Mucosa of descending colon (tissue), 3 donors: ENCODE measurements around the gene UBL4A. TPM values are rescaled to one million over a fixed set of nuclear protein-coding genes. Genes with fewer than 3 reads are reported as not detected.
A peak's percentile ranks its signal among the peaks of the same experiment; 100 is the strongest.

ENCODE experiments used
- ATAC-seq: fragments of 200-7000 bp; cut with Tn5 transposase; one replicate; pipeline ENCODE4 v1.9.1; 2020; ENCODE audit warnings: mild to moderate bottlenecking, moderate library complexity
- DNase-seq, 3 donors: peaks; one replicate each; pipeline ENCODE4 v3.0.0-alpha.2; 2020
- H3K36me3 ChIP-seq: fragments of 200-600 bp; one replicate; pipeline ENCODE4 v1.8.0; 2021; ENCODE audit warnings: low read depth, mild to moderate bottlenecking
- H3K4me1 ChIP-seq: fragments of 200-600 bp; one replicate; pipeline ENCODE4 v1.8.0; 2021; ENCODE audit warnings: low read depth, mild to moderate bottlenecking
- H3K4me3 ChIP-seq: fragments of 200-600 bp; one replicate; pipeline ENCODE4 v1.8.0; 2021; ENCODE audit warnings: mild to moderate bottlenecking
- H3K9me3 ChIP-seq: fragments of 200-600 bp; one replicate; pipeline ENCODE4 v1.8.0; 2021; ENCODE audit warnings: mild to moderate bottlenecking
- intact Hi-C, 2 donors: fragments of 100-400 bp; cut with DNase I in 1 of 2; cut with micrococcal nuclease in 1 of 2; formaldehyde crosslinking; loops; one replicate each; pipeline versions ENCODE4 v1.11.0 to v1.11.1; 2022; cut with DNase I, micrococcal nuclease
- long read RNA-seq, 2 donors: library from polyadenylated mRNA; unstranded; transcript quantifications; one replicate each; pipeline ENCODE4 v2.0.0, GENCODE V29; 2019 to 2021
- total RNA-seq, 3 donors: library from RNA; stranded (reverse); fragmentation: NEBNext Ultra II Directional in 2 of 3; extraction: Animal tissue kit (Norgen Biotek cat#: 25700) in 2 of 3; gene quantifications; one replicate each; pipeline versions ENCODE4 v1.2.1 to v1.2.4, GENCODE V29; 2021 to 2023
- TF ChIP-seq, protein P1 (sequence below): fragments of 200-600 bp; IDR thresholded peaks from one replicate; pipeline ENCODE4 v1.8.0; 2022; ENCODE audit warnings: antibody characterized with exemption, mild to moderate bottlenecking
- donor health status: DM: no; HTN: no; CAD: no; lungs with moderate emphysema.
- donor health status: DM: no; HTN: no; CAD: no.
- donor health status: DM: no; HTN: yes; CAD: no.

The UBL4A gene
- 10 to 100 TPM; 29.2 to 41.6 (median 32.3) TPM for total RNA-seq
- long read RNA-seq, donor 1, transcript UBL4A-205 (2 exons, 629 nt) = minor isoform, 6 of 158 reads
- long read RNA-seq, donor 1, transcript UBL4A-202 (4 exons, 2,382 nt) = major isoform, 127 of 158 reads
- long read RNA-seq, donor 1, partial matches to known transcripts = 1 of 158 reads
- long read RNA-seq, donor 1, other reads (novel, unspliced or antisense) = 24 of 158 reads
- long read RNA-seq, donor 2, transcript UBL4A-202 (4 exons, 2,382 nt) = major isoform, 35 of 38 reads
- long read RNA-seq, donor 2, partial matches to known transcripts = 2 of 38 reads
- long read RNA-seq, donor 2, other reads (novel, unspliced or antisense) = 0 of 38 reads

DNA sequence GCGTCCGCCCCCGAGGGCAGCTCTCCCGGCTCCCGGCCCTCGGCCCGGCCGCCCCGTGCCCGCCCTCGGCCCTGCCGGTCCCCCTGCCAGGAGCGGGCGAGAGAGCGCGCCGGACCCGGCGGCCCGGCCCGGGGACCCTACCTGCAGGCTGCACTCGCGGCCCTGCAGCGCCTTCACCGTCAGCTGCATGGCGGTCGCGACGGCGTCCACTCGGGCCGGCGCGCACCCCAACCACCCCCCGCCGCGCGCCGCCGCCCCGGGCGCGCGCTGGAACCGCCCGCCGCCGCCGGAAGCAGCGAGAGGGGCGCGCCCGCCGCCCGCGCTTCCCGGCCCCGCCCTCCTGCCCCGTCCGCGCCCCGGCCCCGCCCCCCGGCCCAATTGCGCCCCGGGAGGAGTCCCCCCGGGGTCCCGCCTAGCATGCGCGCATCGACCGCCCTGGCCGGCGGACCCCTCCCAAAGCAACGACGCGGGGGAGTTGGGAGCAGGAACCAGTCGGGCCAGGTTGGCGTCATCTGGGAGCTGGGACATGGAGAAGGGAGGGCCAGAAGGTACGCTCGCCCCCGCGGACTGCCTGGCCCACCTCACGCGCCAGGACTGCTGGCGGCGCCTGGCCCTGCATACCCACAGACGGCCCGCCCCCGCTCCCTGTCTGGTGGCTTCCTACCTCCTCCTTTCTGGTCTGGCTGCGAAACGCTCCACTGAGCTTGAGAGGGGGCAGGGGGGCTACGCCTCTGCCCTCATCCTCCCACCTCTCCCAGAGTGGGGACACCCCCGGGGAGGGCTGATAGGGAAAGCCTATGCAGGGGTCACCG, at the start of gene UBL4A:
TSS of gene UBL4A (minus strand) at position 220 of the 812 bp plus-strand sequence. CDS start at position 189, 31 bp downstream.
- ATAC-seq (peak; percentile 58), DNase-seq (peak; percentile 59 to 81 (median 79))
- Histone ChIP-seq H3K4me3 (peak within 1 kb of the TSS; percentile 65), H3K4me1 (no peaks in the 10 kb centered on the region), H3K9me3 (no peaks in the 10 kb centered on the region), H3K36me3 (no peaks in the 10 kb centered on the region)
- intact Hi-C loops = no loop called here
- TF ChIP-seq, protein P1, sequence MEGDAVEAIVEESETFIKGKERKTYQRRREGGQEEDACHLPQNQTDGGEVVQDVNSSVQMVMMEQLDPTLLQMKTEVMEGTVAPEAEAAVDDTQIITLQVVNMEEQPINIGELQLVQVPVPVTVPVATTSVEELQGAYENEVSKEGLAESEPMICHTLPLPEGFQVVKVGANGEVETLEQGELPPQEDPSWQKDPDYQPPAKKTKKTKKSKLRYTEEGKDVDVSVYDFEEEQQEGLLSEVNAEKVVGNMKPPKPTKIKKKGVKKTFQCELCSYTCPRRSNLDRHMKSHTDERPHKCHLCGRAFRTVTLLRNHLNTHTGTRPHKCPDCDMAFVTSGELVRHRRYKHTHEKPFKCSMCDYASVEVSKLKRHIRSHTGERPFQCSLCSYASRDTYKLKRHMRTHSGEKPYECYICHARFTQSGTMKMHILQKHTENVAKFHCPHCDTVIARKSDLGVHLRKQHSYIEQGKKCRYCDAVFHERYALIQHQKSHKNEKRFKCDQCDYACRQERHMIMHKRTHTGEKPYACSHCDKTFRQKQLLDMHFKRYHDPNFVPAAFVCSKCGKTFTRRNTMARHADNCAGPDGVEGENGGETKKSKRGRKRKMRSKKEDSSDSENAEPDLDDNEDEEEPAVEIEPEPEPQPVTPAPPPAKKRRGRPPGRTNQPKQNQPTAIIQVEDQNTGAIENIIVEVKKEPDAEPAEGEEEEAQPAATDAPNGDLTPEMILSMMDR = no peak

DNA sequence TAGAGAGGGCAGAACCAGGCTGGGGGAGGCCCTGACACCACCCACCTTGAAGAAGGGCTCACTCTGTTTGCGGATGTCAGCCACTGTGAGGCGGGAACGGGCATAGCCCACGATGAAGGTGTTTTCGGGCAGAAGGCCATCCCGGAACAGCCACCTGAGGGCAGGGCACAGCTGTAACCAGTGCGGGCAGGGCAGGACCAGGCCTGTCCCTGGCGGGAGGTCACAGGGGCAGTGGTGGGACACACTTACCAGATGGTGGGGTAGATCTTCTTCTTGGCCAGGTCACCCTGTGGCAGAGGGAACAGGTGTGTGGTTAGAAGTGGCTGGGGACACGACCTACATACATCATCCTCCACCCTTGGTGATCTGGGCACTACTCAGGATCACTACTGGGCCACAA, 49.5 kb upstream of the UBL4A start:
- H3K9me3 ChIP-seq = no peaks in the 10 kb centered on the region
- DNase-seq = no peak
- TF ChIP-seq, protein P1 = no peak
- no peaks in the 10 kb centered on the region for H3K4me1 ChIP-seq
- ATAC-seq = no peak
- H3K36me3 ChIP-seq = no peaks in the 10 kb centered on the region
- intact Hi-C loops = no loop called here
- H3K4me3 ChIP-seq = no peak overlapping the region

DNA sequence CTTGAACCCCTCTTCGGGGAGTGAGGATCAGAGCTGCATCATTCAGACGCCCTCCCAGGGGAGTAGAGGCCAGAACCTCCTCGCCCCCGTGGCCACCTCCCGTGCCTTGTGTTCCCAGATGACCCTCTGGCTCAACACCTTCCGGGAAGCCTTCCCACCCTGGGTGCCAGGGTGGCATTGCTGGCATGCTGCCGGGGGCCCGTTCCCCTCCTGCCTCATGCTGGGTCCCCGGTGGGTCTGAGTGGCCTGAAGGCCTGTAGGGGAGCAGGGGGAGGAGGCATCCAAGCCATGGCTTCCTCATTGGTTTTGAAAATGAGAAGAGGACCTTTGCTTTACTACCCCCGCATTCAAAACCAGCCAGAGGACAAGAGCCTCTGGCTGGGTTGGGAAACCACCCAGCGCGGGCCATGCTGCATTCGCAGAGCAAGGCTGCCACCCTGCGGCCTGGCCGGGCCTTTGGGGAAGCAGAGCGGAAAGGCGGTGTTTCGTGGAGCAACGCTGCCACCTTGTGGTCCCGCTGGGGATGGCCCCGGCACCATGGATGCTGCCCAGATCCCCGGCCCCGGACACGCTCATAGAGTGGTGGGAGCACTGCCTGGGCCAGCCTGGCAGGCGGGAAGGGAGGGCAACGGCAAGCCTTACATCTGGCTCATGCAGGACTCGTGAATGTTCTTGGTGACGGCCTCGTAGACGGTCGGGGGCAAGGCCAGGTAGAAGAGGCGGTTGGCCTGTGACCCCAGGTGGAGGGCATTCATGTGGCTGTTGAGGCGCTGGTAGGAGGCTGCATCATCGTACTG, 48.3 kb upstream of the UBL4A start:
- DNase-seq (peak; percentile 88 to 94 (median 90)), ATAC-seq (peak; percentile 99)
- TF ChIP-seq, protein P1 = peak; percentile 89
- Histone ChIP-seq H3K4me3 (no peak overlapping the region), H3K36me3 (no peaks in the 10 kb centered on the region), H3K9me3 (no peaks in the 10 kb centered on the region), H3K4me1 (no peaks in the 10 kb centered on the region)
- intact Hi-C loops = no loop called here

DNA sequence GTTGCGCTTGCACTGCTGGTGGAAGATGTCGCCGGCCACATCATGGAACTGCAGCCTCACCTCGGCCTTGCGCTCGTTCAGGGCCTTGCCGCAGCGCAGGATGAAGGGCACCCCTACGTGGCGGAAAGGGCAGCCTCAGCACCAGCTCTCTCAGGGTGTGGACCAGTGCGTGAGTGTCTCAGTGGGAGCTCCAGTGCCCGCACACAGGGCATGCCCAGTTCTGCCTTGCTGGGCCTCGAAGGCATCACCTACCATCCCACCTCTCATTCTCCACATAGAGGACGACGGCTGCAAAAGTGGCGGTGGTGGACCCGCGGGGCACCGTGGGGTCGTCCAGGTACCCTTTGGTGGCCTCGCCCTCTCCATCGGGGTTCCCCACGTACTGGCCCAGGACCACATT, 46.3 kb upstream of the UBL4A start:
- DNase-seq (no peak), ATAC-seq (no peak)
- no peak overlapping the region for H3K4me3 ChIP-seq
- H3K9me3 ChIP-seq = no peaks in the 10 kb centered on the region
- no peaks in the 10 kb centered on the region for H3K36me3 ChIP-seq
- intact Hi-C loops = no loop called here
- TF ChIP-seq, protein P1 = no peak
- H3K4me1 ChIP-seq = no peaks in the 10 kb centered on the region

DNA sequence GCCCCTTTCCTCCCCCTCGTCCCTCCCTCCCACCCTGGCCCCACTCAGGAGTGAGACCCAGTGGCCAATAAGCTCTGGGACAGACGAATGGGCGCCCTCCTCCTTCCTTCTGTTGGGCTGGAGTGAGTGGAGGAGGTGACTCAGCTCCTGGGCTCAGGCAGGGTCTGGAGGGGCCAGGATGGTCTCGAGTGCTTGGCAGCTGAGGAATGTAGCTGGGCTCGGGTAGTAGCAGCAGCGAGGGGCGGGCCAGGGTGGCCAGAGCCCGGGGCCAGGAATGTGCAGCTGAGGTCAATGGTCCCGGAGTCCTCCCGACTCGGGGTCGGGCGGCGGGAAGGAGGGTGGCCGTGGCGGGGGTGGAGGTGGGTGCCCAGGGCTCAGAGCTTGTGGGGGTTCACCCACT, 45.2 kb upstream of the UBL4A start:
- ATAC-seq = no peak
- intact Hi-C loops = no loop called here
- DNase-seq = no peak
- Histone ChIP-seq H3K4me3 (no peak overlapping the region), H3K36me3 (no peaks in the 10 kb centered on the region), H3K4me1 (peaks cover 3% of the 10 kb centered on the region), H3K9me3 (no peaks in the 10 kb centered on the region)
- TF ChIP-seq, protein P1 = no peak
